Lower leg skin (tissue), 4 donors: Measurements from ENCODE around the gene ZNF587B. TPM values are rescaled to one million over a fixed set of nuclear protein-coding genes. Genes with fewer than 3 reads are reported as not detected.
"Not testable (repeated sequence)": the region's sequence is repeated elsewhere in the genome, so short reads cannot be mapped to it uniquely, and the experiment has no call there.

ENCODE experiments used
- DNase-seq, 2 donors: peaks; one replicate each; pipeline ENCODE4 v3.0.0-alpha.2; 2019; ENCODE audit warnings: low spot score in 2 of 2
- H3K4me3 ChIP-seq: fragments of 200-600 bp; sonication (generic); 2 replicates; pipeline ENCODE4 v1.5.1; 2017; ENCODE audit warnings: mild to moderate bottlenecking, low read depth; ENCODE audit not compliant: poor library complexity, severe bottlenecking
- POLR2A ChIP-seq, 2 donors: fragments of 450-650 bp; IDR thresholded peaks; one replicate each; pipeline ENCODE4 v1.6.1; 2016 to 2017; ENCODE audit warnings: antibody characterized with exemption in 2 of 2, mild to moderate bottlenecking in 1 of 2, moderate library complexity in 1 of 2
- WGBS, 2 donors: methylation state at CpG; one replicate each; pipeline ENCODE4 v1.1.5; 2018; 5-methylcytosine and 5-hydroxymethylcytosine counted together
- intact Hi-C: fragments of 100-400 bp; cut with DNase I; formaldehyde crosslinking; loops from one replicate; pipeline ENCODE4 v1.15.0; 2023; ENCODE audit warnings: low total_unique reads
- total RNA-seq, 4 donors: library from RNA; depleted of rRNA; stranded (reverse); fragments of >200 nt; gene quantifications; one replicate each; pipeline ENCODE4 v1.1.0, GENCODE V29; 2016
- TF ChIP-seq, protein P1 (sequence below), 3 donors: fragments of 450-650 bp; IDR thresholded peaks; one replicate each; pipeline ENCODE4 v1.5.1; 2016; ENCODE audit warnings: antibody characterized with exemption in 3 of 3, mild to moderate bottlenecking in 3 of 3, moderate library complexity in 2 of 3

ZNF587B gene
- total RNA-seq, 4 donors from 2014 or later = 11.8 to 16.7 (median 13.7) TPM

DNA sequence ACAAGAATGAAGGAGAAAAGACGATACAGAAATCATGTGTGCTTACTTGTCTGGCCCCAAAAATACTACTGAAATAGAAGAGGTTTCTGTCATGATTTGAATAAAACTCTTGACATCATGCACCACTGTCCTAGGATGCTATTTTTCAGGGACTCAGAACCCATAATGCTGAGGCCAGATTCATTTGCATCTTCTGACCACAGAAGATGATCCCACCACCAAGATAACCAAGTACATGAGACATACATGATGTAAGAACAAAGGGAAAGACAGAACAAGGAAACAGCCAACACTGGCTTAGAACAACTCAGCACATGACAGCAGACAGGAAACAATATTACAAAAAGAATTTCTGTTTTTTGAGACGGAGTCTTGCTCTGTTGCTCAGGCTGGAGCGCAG lies 17.9 kb upstream of the ZNF587B start:
- 91 to 92% methylated on average over 3 of the region's 3 CpGs for WGBS, 2 donors

GRCh38 chr19:57812975-57813820 lies 16.9 kb upstream of the ZNF587B start:
- intact Hi-C loops, H3K4me3 ChIP-seq, DNase-seq: not testable (repeated sequence)
- 87 to 88% methylated on average over 12 to 13 of the region's 13 CpGs for WGBS, 2 donors

More for the DNA sequence above, 17.9 kb upstream of the ZNF587B start:
- no peak for DNase-seq
- TF ChIP-seq, protein P1, sequence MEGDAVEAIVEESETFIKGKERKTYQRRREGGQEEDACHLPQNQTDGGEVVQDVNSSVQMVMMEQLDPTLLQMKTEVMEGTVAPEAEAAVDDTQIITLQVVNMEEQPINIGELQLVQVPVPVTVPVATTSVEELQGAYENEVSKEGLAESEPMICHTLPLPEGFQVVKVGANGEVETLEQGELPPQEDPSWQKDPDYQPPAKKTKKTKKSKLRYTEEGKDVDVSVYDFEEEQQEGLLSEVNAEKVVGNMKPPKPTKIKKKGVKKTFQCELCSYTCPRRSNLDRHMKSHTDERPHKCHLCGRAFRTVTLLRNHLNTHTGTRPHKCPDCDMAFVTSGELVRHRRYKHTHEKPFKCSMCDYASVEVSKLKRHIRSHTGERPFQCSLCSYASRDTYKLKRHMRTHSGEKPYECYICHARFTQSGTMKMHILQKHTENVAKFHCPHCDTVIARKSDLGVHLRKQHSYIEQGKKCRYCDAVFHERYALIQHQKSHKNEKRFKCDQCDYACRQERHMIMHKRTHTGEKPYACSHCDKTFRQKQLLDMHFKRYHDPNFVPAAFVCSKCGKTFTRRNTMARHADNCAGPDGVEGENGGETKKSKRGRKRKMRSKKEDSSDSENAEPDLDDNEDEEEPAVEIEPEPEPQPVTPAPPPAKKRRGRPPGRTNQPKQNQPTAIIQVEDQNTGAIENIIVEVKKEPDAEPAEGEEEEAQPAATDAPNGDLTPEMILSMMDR (IDR thresholded peaks at IDR 0.05) = no peak
- TF ChIP-seq POLR2A (IDR thresholded peaks at IDR 0.05) = no peak
- H3K4me3 ChIP-seq = no peak overlapping the region
- intact Hi-C loops = no loop called here

- WGBS, 2 donors = 20% methylated on average over 13 of the region's 13 CpGs
- DNase-seq = no peak
- intact Hi-C loops = no loop called here
- peak overlapping the region; percentile 93 for H3K4me3 ChIP-seq
- TF ChIP-seq, protein P1 (IDR thresholded peaks at IDR 0.05) = no peak
- TF ChIP-seq POLR2A (IDR thresholded peaks at IDR 0.05) = no peak
Measured at GRCh38 chr19:57813919-57814504, 16.1 kb upstream of the ZNF587B start.

DNA sequence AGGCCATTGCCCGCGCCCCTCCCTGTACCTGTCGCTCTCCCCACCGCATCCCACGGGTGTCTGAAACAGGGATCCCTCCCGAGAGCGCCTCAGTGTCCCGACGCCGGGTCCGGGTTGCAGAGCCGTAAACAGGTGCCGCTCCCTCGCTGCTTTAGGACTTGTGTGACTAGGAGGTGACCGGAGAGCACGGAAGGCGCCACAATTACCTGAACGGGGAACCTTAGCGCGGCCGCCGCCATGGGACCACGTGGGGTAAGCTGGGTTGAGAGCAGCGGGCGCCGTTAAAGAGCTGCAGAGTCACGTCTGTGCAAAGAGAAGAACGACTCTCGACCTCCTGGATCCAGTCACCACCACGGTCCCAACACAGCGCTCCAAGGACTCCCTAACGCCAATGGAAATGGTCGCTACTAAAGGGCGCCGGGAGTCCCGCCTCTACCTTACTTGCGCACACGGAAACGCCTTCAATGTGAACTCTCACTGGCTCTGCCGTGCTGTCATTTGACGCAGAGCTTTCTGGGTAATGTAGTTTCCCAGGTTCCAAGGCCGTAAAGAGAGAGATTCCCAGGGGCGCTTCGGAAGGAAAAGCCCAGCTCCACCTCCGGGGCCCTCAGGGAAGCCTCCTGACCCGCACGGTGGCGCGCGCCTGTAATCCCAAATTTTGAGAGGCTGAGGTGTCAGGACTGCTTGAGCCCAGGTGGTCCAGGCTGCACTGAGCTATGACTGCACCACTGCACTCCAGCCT lies 15.4 kb upstream of the ZNF587B start, which contains the start of gene ZNF552:
Gene ZNF552, minus strand, starts transcription at position 409 of the 742 bp plus-strand sequence. Its CDS starts 170 bp downstream, at position 239.
- intact Hi-C loops = no loop called here
- H3K4me3 ChIP-seq = peak within 1 kb of the TSS; percentile 93
- 1% methylated on average over 39 to 49 of the region's 50 CpGs for WGBS, 2 donors
- TF ChIP-seq, protein P1 (IDR thresholded peaks at IDR 0.05) = no peak
- TF ChIP-seq POLR2A (IDR thresholded peaks at IDR 0.05) = no peak
- peak; percentile 89 to 95 for DNase-seq

GRCh38 chr19:57815247-57816075 lies 14.6 kb upstream of the ZNF587B start:
- TF ChIP-seq, protein P1 (IDR thresholded peaks at IDR 0.05) = no peak
- no peak for TF ChIP-seq POLR2A (IDR thresholded peaks at IDR 0.05)
- no peak for DNase-seq
- intact Hi-C loops = no loop called here
- 85 to 87% methylated on average over 17 of the region's 17 CpGs for WGBS, 2 donors
- no peak overlapping the region for H3K4me3 ChIP-seq
